ENCODE data around the gene LTBP3.

LTBP3 gene

GRCh38 chr11:65498977-65499712, 59.0 kb downstream of the LTBP3 start, which contains the start of gene MALAT1:
Gene MALAT1 (plus strand): TSS chr11:65499045.
- DNase-seq (ENCODE audit: low read depth): peak; percentile 92
- TF ChIP-seq CTCF (IDR thresholded peaks at IDR 0.05; ENCODE audit: low read depth, low read length, missing control alignments): no peak
- H3K4me3 ChIP-seq (ENCODE audit: low read depth, low read length): peak within 1 kb of the TSS; percentile 83

- no peak for DNase-seq (ENCODE audit: low read depth)
- peak overlapping the region; percentile 83 for H3K4me3 ChIP-seq (ENCODE audit: low read depth, low read length)
- no peak for TF ChIP-seq CTCF (IDR thresholded peaks at IDR 0.05; ENCODE audit: low read depth, low read length, missing control alignments)
Measured at GRCh38 chr11:65498727-65498976, 59.5 kb downstream of the LTBP3 start.

- peak overlapping the region; percentile 83 for H3K4me3 ChIP-seq (ENCODE audit: low read depth, low read length)
- no peak for TF ChIP-seq CTCF (IDR thresholded peaks at IDR 0.05; ENCODE audit: low read depth, low read length, missing control alignments)
- no peak for DNase-seq (ENCODE audit: low read depth)
Measured at GRCh38 chr11:65498042-65498726, 60.0 kb downstream of the LTBP3 start.

GRCh38 chr11:65497141-65498041, 60.8 kb downstream of the LTBP3 start:
- TF ChIP-seq CTCF (IDR thresholded peaks at IDR 0.05; ENCODE audit: low read depth, low read length, missing control alignments): no peak
- peak overlapping the region; percentile 83 for H3K4me3 ChIP-seq (ENCODE audit: low read depth, low read length)
- DNase-seq (ENCODE audit: low read depth): peak; percentile 95

GRCh38 chr11:65496304-65497140, 61.6 kb downstream of the LTBP3 start:
- peak overlapping the region; percentile 54 for H3K4me3 ChIP-seq (ENCODE audit: low read depth, low read length)
- no peak for TF ChIP-seq CTCF (IDR thresholded peaks at IDR 0.05; ENCODE audit: low read depth, low read length, missing control alignments)
- DNase-seq (ENCODE audit: low read depth): no peak
